A549 treated with dexamethasone at 1 μM for 4 hours (cell line): ENCODE measurements around the gene CCNB1IP1. TPM values are rescaled to one million over a fixed set of nuclear protein-coding genes. Genes with fewer than 3 reads are reported as not detected.

Experiments
- total RNA-seq: library from RNA; stranded (reverse); fragments of 200-300 nt; extraction: Qiagen RNA extraction; gene quantifications from 5 replicates; pipeline ENCODE4 v1.2.3, GENCODE V29; 2022

The CCNB1IP1 gene
- 34.9 to 47.1 TPM (median 38.8 TPM) in 5 replicates for total RNA-seq

GRCh38 chr14:20332788-20333493 lies at the start of gene CCNB1IP1:
Gene CCNB1IP1, minus strand, starts transcription at chr14:20333279. Its CDS starts 16,756 bp downstream, at chr14:20316523.

GRCh38 chr14:20343092-20343861 lies 10.2 kb upstream of the CCNB1IP1 start, which contains the start of gene PARP2:
Gene PARP2, plus strand, starts transcription at chr14:20343635. Its CDS starts 7 bp downstream, at chr14:20343642.

GRCh38 chr14:20305265-20306078 lies 27.6 kb downstream of the CCNB1IP1 start, which contains the start of gene TTC5:
Gene TTC5, minus strand, starts transcription at chr14:20305951. Its CDS starts 14 bp downstream, at chr14:20305937.

Other genes with a start within 250 kb of the CCNB1IP1 start
- gene OR4K17, start 222.5 kb downstream of the CCNB1IP1 start, total RNA-seq, result not detected in 5 replicates
- not detected in 5 replicates for gene OR4N5, start 194.5 kb downstream of the CCNB1IP1 start, total RNA-seq
- not detected in 5 replicates for gene OR11G2, start 142.4 kb downstream of the CCNB1IP1 start, total RNA-seq
- gene OR11H6, start 109.6 kb downstream of the CCNB1IP1 start, total RNA-seq, result not detected in 5 replicates
- gene OR11H7, start 104.3 kb downstream of the CCNB1IP1 start, total RNA-seq, result not detected in 5 replicates
- not detected in 5 replicates for gene OR11H4, start 94.0 kb downstream of the CCNB1IP1 start, total RNA-seq
- gene TTC5, start 27.3 kb downstream of the CCNB1IP1 start, total RNA-seq, result 15.4 to 24.7 TPM (median 18.6 TPM) in 5 replicates
- 18.3 to 20.7 TPM (median 20.1 TPM) in 5 replicates for gene PARP2, start 10.4 kb upstream of the CCNB1IP1 start, total RNA-seq
- 6.6 to 12.1 TPM (median 10.0 TPM) in 5 replicates for gene TEP1, start 80.2 kb upstream of the CCNB1IP1 start, total RNA-seq
- gene KLHL33, start 102.9 kb upstream of the CCNB1IP1 start, total RNA-seq, result 0.01 TPM in 1 of 5 replicates, not detected in the others
- 19.5 to 24.1 TPM (median 23.7 TPM) in 5 replicates for gene OSGEP, start 121.5 kb upstream of the CCNB1IP1 start, total RNA-seq
- gene APEX1, start 121.9 kb upstream of the CCNB1IP1 start, total RNA-seq, result 251 to 268 TPM (median 260 TPM) in 5 replicates
- 25.5 to 35.2 TPM (median 29.2 TPM) in 5 replicates for gene PIP4P1, start 128.2 kb upstream of the CCNB1IP1 start, total RNA-seq
- gene PNP, start 136.1 kb upstream of the CCNB1IP1 start, total RNA-seq, result 130 to 164 TPM (median 132 TPM) in 5 replicates
- 0.15 to 0.33 TPM (median 0.22 TPM) in 5 replicates for gene RNASE10, start 172.3 kb upstream of the CCNB1IP1 start, total RNA-seq
- not detected in 5 replicates for gene RNASE9, start 227.8 kb upstream of the CCNB1IP1 start, total RNA-seq